ENCODE data around the gene ERCC1. TPM values are rescaled to one million over a fixed set of nuclear protein-coding genes. Genes with fewer than 3 reads are reported as not detected.

The ERCC1 gene
- total RNA-seq, 1 donor from 2014 or later: 71.8 TPM

- Mint-ChIP-seq H3K27ac (peak overlapping the region; percentile 98), H3K27me3 (peaks cover 40% of the 10 kb centered on the region), H3K4me3 (peak overlapping the region; percentile 96), H3K36me3 (peaks cover 3% of the 10 kb centered on the region), H3K4me1 (ENCODE audit: unreplicated experiment) (peaks cover 37% of the 10 kb centered on the region), H3K9me3 (no peaks in the 10 kb centered on the region)
- TF ChIP-seq CTCF (conservative IDR thresholded peaks at IDR 0.05): no peak
- peak; percentile 88 for DNase-seq (ENCODE audit: extremely low spot score, unreplicated experiment)
Measured at GRCh38 chr19:45405435-45406225, 18.1 kb downstream of the ERCC1 start.

GRCh38 chr19:45404557-45405434 is 18.9 kb downstream of the ERCC1 start, which contains the start of gene PPP1R13L:
PPP1R13L (minus strand) TSS chr19:45405069; CDS start chr19:45398318, 6,751 bp downstream.
- Mint-ChIP-seq H3K4me3 (peak within 1 kb of the TSS; percentile 96), H3K36me3 (peaks cover 3% of the 10 kb centered on the region), H3K27me3 (peaks cover 40% of the 10 kb centered on the region), H3K9me3 (no peaks in the 10 kb centered on the region), H3K4me1 (ENCODE audit: unreplicated experiment) (peaks cover 37% of the 10 kb centered on the region), H3K27ac (peak within 1 kb of the TSS; percentile 98)
- DNase-seq (ENCODE audit: extremely low spot score, unreplicated experiment): no peak
- no peak for TF ChIP-seq CTCF (conservative IDR thresholded peaks at IDR 0.05)

GRCh38 chr19:45403781-45404556 is 19.7 kb downstream of the ERCC1 start:
- Mint-ChIP-seq H3K4me1 (ENCODE audit: unreplicated experiment) (peaks cover 34% of the 10 kb centered on the region), H3K27me3 (peaks cover 40% of the 10 kb centered on the region), H3K9me3 (no peaks in the 10 kb centered on the region), H3K4me3 (peak overlapping the region; percentile 96), H3K36me3 (peaks cover 3% of the 10 kb centered on the region), H3K27ac (peak overlapping the region; percentile 98)
- no peak for DNase-seq (ENCODE audit: extremely low spot score, unreplicated experiment)
- TF ChIP-seq CTCF (conservative IDR thresholded peaks at IDR 0.05): peak; percentile 59

GRCh38 chr19:45403272-45403671 is 20.4 kb downstream of the ERCC1 start:
- no peak for DNase-seq (ENCODE audit: extremely low spot score, unreplicated experiment)
- Mint-ChIP-seq H3K36me3 (no peaks in the 10 kb centered on the region), H3K4me3 (peak overlapping the region; percentile 96), H3K27me3 (peaks cover 45% of the 10 kb centered on the region), H3K4me1 (ENCODE audit: unreplicated experiment) (peaks cover 37% of the 10 kb centered on the region), H3K27ac (peak overlapping the region; percentile 98), H3K9me3 (no peaks in the 10 kb centered on the region)
- no peak for TF ChIP-seq CTCF (conservative IDR thresholded peaks at IDR 0.05)
